B cell (primary cell): Measurements from ENCODE around the gene BNIP3. TPM values are rescaled to one million over a fixed set of nuclear protein-coding genes. Genes with fewer than 3 reads are reported as not detected.

ENCODE experiments used
- ATAC-seq: fragments of 200-7000 bp; cut with Tn5 transposase; one replicate; pipeline ENCODE4 v1.10.0; 2021; ENCODE audit warnings: low read depth, mild to moderate bottlenecking, moderate number of reproducible peaks, moderate library complexity
- CTCF ChIA-PET: fragments of 350-600 bp; sonication (Branson Sonifier 250); formaldehyde crosslinking; loops from one replicate; lab custom pipeline; 2021; ENCODE audit warnings: antibody characterized with exemption, inconsistent platforms; lab: Charles Lee
- POLR2A ChIA-PET: fragments of 350-600 bp; sonication (Branson Sonifier 250); formaldehyde crosslinking; loops from one replicate; lab custom pipeline; 2021; ENCODE audit warnings: antibody characterized with exemption; lab: Charles Lee
- DNase-seq: peaks from one replicate; pipeline ENCODE4 v3.0.0; 2013
- H2AFZ ChIP-seq: 2 replicates; pipeline ENCODE4 v1.6.1; 2012; ENCODE audit warnings: mild to moderate bottlenecking, low read depth, low read length; ENCODE audit not compliant: insufficient read depth, poor library complexity, severe bottlenecking
- H3K27ac ChIP-seq, 2 donors: 1 replicate in 1 of 2; 2 replicates in 1 of 2; pipeline ENCODE4 v1.5.1; 2012 to 2013; ENCODE audit warnings: low read length in 2 of 2, mild to moderate bottlenecking in 2 of 2, moderate library complexity in 1 of 2
- H3K27me3 ChIP-seq, 4 experiments: fragments of 200-600 bp in 1 of 4; sonication (generic) in 1 of 4; replicated peaks in 1 of 4; 1 replicate in 2 of 4; 2 replicates in 2 of 4; pipeline versions ENCODE4 v1.6.1 to v1.7.0; 2013 to 2016; ENCODE audit warnings: low read length in 3 of 4, mild to moderate bottlenecking in 2 of 4, mixed read lengths in 1 of 4, moderate library complexity in 1 of 4; ENCODE audit not compliant: insufficient read depth in 4 of 4, control insufficient read depth in 3 of 4; ENCODE audit errors: control extremely low read depth in 1 of 4
- H3K36me3 ChIP-seq, 2 experiments: replicated peaks in 1 of 2; 1 replicate in 1 of 2; 2 replicates in 1 of 2; pipeline versions ENCODE4 v1.6.1 to v1.7.1; 2013; ENCODE audit warnings: low read length in 1 of 2; ENCODE audit not compliant: insufficient read depth in 2 of 2, control insufficient read depth in 1 of 2; ENCODE audit errors: control extremely low read depth in 1 of 2, extremely low read depth in 1 of 2
- H3K4me1 ChIP-seq, 2 donors: fragments of 200-600 bp in 1 of 2; sonication (generic) in 1 of 2; 1 replicate in 1 of 2; 2 replicates in 1 of 2; pipeline versions ENCODE4 v1.5.1 to v1.6.1; 2013 to 2017; ENCODE audit warnings: low read length in 2 of 2; ENCODE audit not compliant: control insufficient read depth in 2 of 2, insufficient read depth in 2 of 2
- H3K4me2 ChIP-seq: replicated peaks from 2 replicates; pipeline ENCODE3; 2012; ENCODE audit warnings: mild to moderate bottlenecking, low read depth, low read length; ENCODE audit not compliant: poor library complexity, severe bottlenecking
- H3K4me3 ChIP-seq, 5 experiments: fragments of 200-600 bp in 1 of 5; sonication (generic) in 1 of 5; 1 replicate in 3 of 5; 2 replicates in 2 of 5; pipeline versions ENCODE4 v1.5.1 to v1.7.0; 2011 to 2016; ENCODE audit warnings: low read length in 4 of 5, mild to moderate bottlenecking in 4 of 5, low read depth in 2 of 5, control low read depth in 1 of 5, moderate library complexity in 1 of 5; ENCODE audit not compliant: insufficient read depth in 1 of 5; ENCODE audit errors: control extremely low read depth in 1 of 5, extremely low read depth in 1 of 5
- H3K79me2 ChIP-seq: fragments of 200-600 bp; sonication (generic); one replicate; pipeline ENCODE4 v1.6.0; 2016; ENCODE audit warnings: low read length; ENCODE audit not compliant: control insufficient read depth, insufficient read depth
- H3K9ac ChIP-seq: fragments of 200-600 bp; sonication (generic); 2 replicates; pipeline ENCODE4 v1.6.1; 2017; ENCODE audit warnings: mild to moderate bottlenecking, low read length, moderate library complexity
- H3K9me3 ChIP-seq, 3 donors: one replicate each; pipeline versions ENCODE4 v1.6.1 to v1.7.1; 2013; ENCODE audit warnings: low read length in 2 of 3; ENCODE audit not compliant: control insufficient read depth in 2 of 3, insufficient read depth in 1 of 3; ENCODE audit errors: control extremely low read depth in 1 of 3
- H4K20me1 ChIP-seq: 2 replicates; pipeline ENCODE4 v1.6.0; 2012; ENCODE audit warnings: mild to moderate bottlenecking, low read length; ENCODE audit not compliant: insufficient read depth, control insufficient read depth, poor library complexity, severe bottlenecking
- H3K27ac Mint-ChIP-seq: one replicate; pipeline ENCODE4 v1.8.0; 2021; ENCODE audit warnings: mixed read lengths
- H3K27me3 Mint-ChIP-seq: one replicate; pipeline ENCODE4 v1.8.0; 2021; ENCODE audit warnings: mixed read lengths
- H3K4me1 Mint-ChIP-seq: one replicate; pipeline ENCODE4 v1.8.0; 2021; ENCODE audit warnings: mixed read lengths
- H3K4me3 Mint-ChIP-seq: one replicate; pipeline ENCODE4 v1.8.0; 2021; ENCODE audit warnings: mixed read lengths
- H3K9me3 Mint-ChIP-seq: one replicate; pipeline ENCODE4 v1.8.0; 2022; ENCODE audit warnings: mixed read lengths; ENCODE audit not compliant: insufficient read depth
- EZH2 ChIP-seq: IDR thresholded peaks from 2 replicates; pipeline ENCODE4 v1.6.1; 2012; ENCODE audit warnings: borderline replicate concordance, low read depth, mild to moderate bottlenecking, moderate library complexity, low read length; ENCODE audit not compliant: insufficient read depth, poor library complexity, severe bottlenecking
- WGBS: methylation state at CpG from one replicate; pipeline ENCODE4 v1.1.5; 2013; ENCODE audit warnings: missing lambda C conversion rate; ENCODE audit not compliant: insufficient coverage; 5-methylcytosine and 5-hydroxymethylcytosine counted together
- intact Hi-C: fragments of 100-400 bp; cut with micrococcal nuclease; formaldehyde crosslinking; loops from one replicate; pipeline ENCODE4 v1.10.0; 2022
- polyA plus RNA-seq: library from polyadenylated mRNA; depleted of rRNA; stranded (reverse); fragments of >200 nt; gene quantifications from 2 replicates; pipeline ENCODE4 v1.2.3, GENCODE V29; 2012
- total RNA-seq, 2 donors: library from RNA; stranded (reverse); fragments of 120-200 nt in 1 of 2; gene quantifications; 1 replicate in 1 of 2; 2 replicates in 1 of 2; pipeline versions ENCODE4 v1.2.3 to v1.2.4, GENCODE V29; 2013 to 2022
- TF ChIP-seq, protein P1 (sequence below): fragments of 200-600 bp; IDR thresholded peaks from one replicate; pipeline ENCODE4 v1.8.0; 2022; ENCODE audit warnings: antibody characterized with exemption, mild to moderate bottlenecking

Gene BNIP3
- total and polyA plus RNA-seq, 2 donors (not counting 1 experiment from before 2014, with no cell fraction given) = 7.1 to 10.9 TPM

GRCh38 chr10:132016514-132016913, 34.8 kb upstream of the BNIP3 start:
- ChIA-PET CTCF (no interaction called here), POLR2A (no interaction called here)
- Histone ChIP-seq H3K27ac (no peak overlapping the region), H3K4me2 (no peak overlapping the region), H3K9me3 (no peaks in the 10 kb centered on the region), H2AFZ (no peak overlapping the region), H3K4me1 (no peaks in the 10 kb centered on the region), H4K20me1 (no peaks in the 10 kb centered on the region), H3K27me3 (no peaks in the 10 kb centered on the region), H3K4me3 (no peak overlapping the region), H3K79me2 (no peaks in the 10 kb centered on the region), H3K36me3 (no peaks in the 10 kb centered on the region), H3K9ac (no peak overlapping the region)
- TF ChIP-seq, protein P1, sequence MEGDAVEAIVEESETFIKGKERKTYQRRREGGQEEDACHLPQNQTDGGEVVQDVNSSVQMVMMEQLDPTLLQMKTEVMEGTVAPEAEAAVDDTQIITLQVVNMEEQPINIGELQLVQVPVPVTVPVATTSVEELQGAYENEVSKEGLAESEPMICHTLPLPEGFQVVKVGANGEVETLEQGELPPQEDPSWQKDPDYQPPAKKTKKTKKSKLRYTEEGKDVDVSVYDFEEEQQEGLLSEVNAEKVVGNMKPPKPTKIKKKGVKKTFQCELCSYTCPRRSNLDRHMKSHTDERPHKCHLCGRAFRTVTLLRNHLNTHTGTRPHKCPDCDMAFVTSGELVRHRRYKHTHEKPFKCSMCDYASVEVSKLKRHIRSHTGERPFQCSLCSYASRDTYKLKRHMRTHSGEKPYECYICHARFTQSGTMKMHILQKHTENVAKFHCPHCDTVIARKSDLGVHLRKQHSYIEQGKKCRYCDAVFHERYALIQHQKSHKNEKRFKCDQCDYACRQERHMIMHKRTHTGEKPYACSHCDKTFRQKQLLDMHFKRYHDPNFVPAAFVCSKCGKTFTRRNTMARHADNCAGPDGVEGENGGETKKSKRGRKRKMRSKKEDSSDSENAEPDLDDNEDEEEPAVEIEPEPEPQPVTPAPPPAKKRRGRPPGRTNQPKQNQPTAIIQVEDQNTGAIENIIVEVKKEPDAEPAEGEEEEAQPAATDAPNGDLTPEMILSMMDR = no peak
- 80% methylated on average over 1 of the region's 6 CpGs for WGBS
- no peaks in the 10 kb centered on the region for H3K9me3 Mint-ChIP-seq
- peaks cover 5% of the 10 kb centered on the region for H3K27me3 Mint-ChIP-seq
- DNase-seq (no peak), ATAC-seq (no peak)
- H3K27ac Mint-ChIP-seq = no peak overlapping the region
- H3K4me1 Mint-ChIP-seq = no peaks in the 10 kb centered on the region
- intact Hi-C loops = no loop called here
- H3K4me3 Mint-ChIP-seq = no peak overlapping the region

- Histone ChIP-seq H3K27me3 (peaks cover 0 to 2% (median 0%) of the 10 kb centered on the region in 4 experiments), H3K36me3 (no peaks in the 10 kb centered on the region), H3K4me1 (no peaks in the 10 kb centered on the region), H3K27ac (no peak overlapping the region), H3K4me3 (no peak overlapping the region), H3K4me2 (no peak overlapping the region), H3K9me3 (no peaks in the 10 kb centered on the region), H3K9ac (no peak overlapping the region), H3K79me2 (no peaks in the 10 kb centered on the region), H2AFZ (no peak overlapping the region), H4K20me1 (no peaks in the 10 kb centered on the region)
- WGBS = 93% methylated on average over 1 of the region's 1 CpG
- no peaks in the 10 kb centered on the region for H3K4me1 Mint-ChIP-seq
- H3K27ac Mint-ChIP-seq = no peak overlapping the region
- no peak overlapping the region for H3K4me3 Mint-ChIP-seq
- peaks cover 23% of the 10 kb centered on the region for H3K27me3 Mint-ChIP-seq
- no peak for ATAC-seq
- intact Hi-C loops = no loop called here
- ChIA-PET POLR2A (no interaction called here), CTCF (no interaction called here)
- no peaks in the 10 kb centered on the region for H3K9me3 Mint-ChIP-seq
- DNase-seq = no peak
- no peak for TF ChIP-seq EZH2
- TF ChIP-seq, protein P1 = no peak
These were observed 29.7 kb upstream of the BNIP3 start for GRCh38 chr10:132011445-132011844.
